Adrenal gland (tissue), 12 donors: Measurements from ENCODE around the gene IQSEC3. TPM values are rescaled to one million over a fixed set of nuclear protein-coding genes. Genes with fewer than 3 reads are reported as not detected.
A peak's percentile ranks its signal among the peaks of the same experiment; 100 is the strongest.

Experiments
- DNase-seq, 7 donors: peaks; one replicate each; pipeline ENCODE4 v3.0.0-alpha.2; 2019 to 2020
- H3K27ac ChIP-seq, 5 donors: fragments of 200-600 bp; sonication (generic) in 4 of 5; 1 replicate in 3 of 5; 2 replicates in 2 of 5; pipeline versions ENCODE4 v1.5.1 to v1.8.0; 2016 to 2020; ENCODE audit warnings: mild to moderate bottlenecking in 1 of 5
- H3K27me3 ChIP-seq: fragments of 200-600 bp; 2 replicates; pipeline ENCODE4 v1.8.0; 2021
- H3K36me3 ChIP-seq, 2 donors: fragments of 200-600 bp; replicated peaks in 1 of 2; 1 replicate in 1 of 2; 2 replicates in 1 of 2; pipeline versions ENCODE4 v1.5.1 to v1.8.0; 2018 to 2022
- H3K4me1 ChIP-seq, 2 donors: fragments of 200-600 bp; replicated peaks in 1 of 2; 1 replicate in 1 of 2; 2 replicates in 1 of 2; pipeline versions ENCODE4 v1.5.1 to v1.8.0; 2018 to 2021
- H3K4me3 ChIP-seq, 4 donors: fragments of 200-600 bp; sonication (generic) in 3 of 4; one replicate each; pipeline ENCODE4 v1.5.1; 2016 to 2018
- H3K9me3 ChIP-seq, 3 donors: fragments of 200-600 bp; sonication (generic) in 1 of 3; replicated peaks in 1 of 3; 1 replicate in 2 of 3; 2 replicates in 1 of 3; pipeline versions ENCODE4 v1.5.1 to v1.8.0; 2016 to 2021
- CTCF ChIP-seq, 6 experiments: fragments of 450-650 bp in 4 of 6; fragments of 200-600 bp in 2 of 6; sonication (generic) in 1 of 6; IDR thresholded peaks; 1 replicate in 5 of 6; 2 replicates in 1 of 6; pipeline versions ENCODE4 v1.5.1 to v1.8.0; 2016 to 2021; ENCODE audit warnings: antibody characterized with exemption in 6 of 6, mild to moderate bottlenecking in 2 of 6, moderate library complexity in 1 of 6
- POLR2A ChIP-seq, 2 donors: fragments of 450-650 bp; IDR thresholded peaks; one replicate each; pipeline ENCODE4 v1.6.1; 2017; ENCODE audit warnings: antibody characterized with exemption in 2 of 2, mild to moderate bottlenecking in 2 of 2, moderate library complexity in 1 of 2
- WGBS, 4 donors: extraction: QIAGEN DNeasy Blood & Tissue Kit in 2 of 4; methylation state at CpG; one replicate each; pipeline versions ENCODE4 v1.1.5 to v1.1.7; 2013 to 2017; 5-methylcytosine and 5-hydroxymethylcytosine counted together
- intact Hi-C, 2 donors: fragments of 100-400 bp; cut with DNase I; formaldehyde crosslinking; loops; one replicate each; pipeline versions ENCODE4 v1.14.1 to v1.15.0; 2022 to 2023
- polyA plus RNA-seq, 3 donors: library from polyadenylated mRNA; stranded (reverse); fragments of 200-250 nt in 2 of 3; fragments of 350-450 nt in 1 of 3; fragmentation: Illumina TruSeq in 1 of 3; extraction: RNeasy Lipid Tissue Mini Kit (QIAGEN cat#74804) in 1 of 3; gene quantifications; one replicate each; pipeline ENCODE4 v1.2.3, GENCODE V29; 2013 to 2014
- total RNA-seq, 9 donors: library from RNA; depleted of rRNA in 4 of 9; stranded (reverse); fragments of >200 nt in 4 of 9; fragments of 120-200 nt in 1 of 9; fragmentation: NEBNext Ultra II Directional in 1 of 9; extraction: Animal tissue kit (Norgen Biotek cat#: 25700) in 1 of 9; gene quantifications; one replicate each; pipeline versions ENCODE4 v1.1.0 to v1.2.4, GENCODE V29; 2013 to 2023
- donor health status: healthy with polysubstance abuse.
- donor health status: Bipolar disorder and iron deficiency.
- donor health status: DM: yes; HTN: yes; CAD: no.
- donor health status: DM: no; HTN: no; CAD: no.
- donor health status: DM: no; HTN: no; CAD: no.
- donor health status: DM: yes; HTN: yes; CAD: no.

IQSEC3 gene
- total and polyA plus RNA-seq, 12 donors, result 0.13 to 6.3 (median 1.00) TPM

GRCh38 chr12:224330-224729 lies 157.8 kb downstream of the IQSEC3 start:
- intact Hi-C loops, result no loop called here

DNA sequence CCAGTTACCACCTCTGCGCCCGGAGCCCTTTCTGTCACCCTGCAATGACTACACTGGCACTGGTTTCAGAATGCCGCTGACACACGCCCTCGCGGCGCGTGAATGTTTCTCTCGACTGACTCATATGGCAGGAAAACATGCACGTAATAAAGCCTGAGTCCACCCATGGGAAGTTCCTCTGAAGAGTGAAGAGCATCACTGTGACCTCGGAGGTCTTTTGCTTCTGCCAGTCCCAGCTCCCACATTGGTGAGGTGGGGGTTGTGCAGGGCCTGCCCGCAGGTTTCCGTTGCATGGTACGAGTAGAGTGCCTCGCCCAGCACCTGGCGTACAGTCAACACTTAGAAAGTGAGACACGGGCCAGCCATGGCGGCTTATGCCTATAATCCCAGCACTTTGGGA lies 158.4 kb downstream of the IQSEC3 start:
- no peak for TF ChIP-seq CTCF (IDR thresholded peaks at IDR 0.05)
- TF ChIP-seq POLR2A (IDR thresholded peaks at IDR 0.05), result no peak

More at GRCh38 chr12:224330-224729, 157.8 kb downstream of the IQSEC3 start:
- TF ChIP-seq CTCF (IDR thresholded peaks at IDR 0.05), result no peak
- no peak for TF ChIP-seq POLR2A (IDR thresholded peaks at IDR 0.05)
- H3K4me3 ChIP-seq, result no peak overlapping the region
- WGBS, 4 donors, result 84 to 92% (median 88%) methylated on average over 5 to 9 of the region's 9 CpGs
- no peaks in the 10 kb centered on the region for H3K4me1 ChIP-seq
- no peaks in the 10 kb centered on the region for H3K9me3 ChIP-seq
- H3K27me3 ChIP-seq, result no peaks in the 10 kb centered on the region
- H3K27ac ChIP-seq, result no peak overlapping the region
- DNase-seq, result no peak
- no peaks in the 10 kb centered on the region for H3K36me3 ChIP-seq

GRCh38 chr12:226401-226800 lies 159.8 kb downstream of the IQSEC3 start:
- no peaks in the 10 kb centered on the region for H3K9me3 ChIP-seq
- no peak overlapping the region for H3K27ac ChIP-seq
- peak in 1 of 7 donors; percentile 31 for DNase-seq
- no peaks in the 10 kb centered on the region for H3K27me3 ChIP-seq
- no peak overlapping the region for H3K4me3 ChIP-seq
- H3K36me3 ChIP-seq, result no peaks in the 10 kb centered on the region
- WGBS, 4 donors, result 75 to 85% (median 77%) methylated on average over 13 to 14 of the region's 14 CpGs
- TF ChIP-seq CTCF (IDR thresholded peaks at IDR 0.05), result no peak
- no peak for TF ChIP-seq POLR2A (IDR thresholded peaks at IDR 0.05)
- H3K4me1 ChIP-seq, result no peaks in the 10 kb centered on the region
- intact Hi-C loops, result no loop called here

More for the DNA sequence above, 158.4 kb downstream of the IQSEC3 start:
- DNase-seq, result no peak
- H3K27ac ChIP-seq, result no peak overlapping the region
- H3K36me3 ChIP-seq, result no peaks in the 10 kb centered on the region
- no peaks in the 10 kb centered on the region for H3K9me3 ChIP-seq
- no peaks in the 10 kb centered on the region for H3K4me1 ChIP-seq
- H3K27me3 ChIP-seq, result no peaks in the 10 kb centered on the region
- no peak overlapping the region for H3K4me3 ChIP-seq
- intact Hi-C loops, result no loop called here
- WGBS, 4 donors, result 89 to 98% (median 92%) methylated on average over 13 to 18 of the region's 18 CpGs

DNA sequence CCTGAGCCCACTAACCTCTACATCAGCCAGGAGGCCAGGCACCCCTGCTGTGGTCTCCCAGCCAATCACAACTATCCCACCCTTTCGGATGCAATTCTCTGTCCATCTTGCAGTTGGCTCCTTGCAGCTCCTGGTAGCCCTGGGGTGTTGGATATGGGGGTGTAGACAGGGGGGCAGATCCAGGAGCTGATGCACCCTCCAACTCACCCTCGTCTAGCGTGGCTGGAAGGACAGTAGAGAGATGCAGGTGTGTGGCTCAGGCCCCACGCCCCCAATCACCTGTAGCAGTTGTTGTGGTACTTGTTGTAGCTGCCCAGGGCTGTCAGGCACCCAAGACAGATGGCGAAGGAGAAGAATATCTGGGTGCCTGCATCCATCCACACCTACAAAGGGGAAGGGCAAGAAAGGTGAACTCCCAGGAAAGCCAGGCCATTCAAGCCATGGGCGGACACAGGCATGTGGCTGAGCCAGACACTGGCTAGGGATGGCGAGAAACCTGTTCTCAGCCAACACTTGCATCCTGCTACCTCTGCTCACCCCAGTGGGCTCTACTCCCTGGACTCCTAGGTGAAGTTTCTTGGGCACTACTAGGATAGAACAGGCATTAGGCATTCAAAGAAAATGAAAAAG lies 160.8 kb downstream of the IQSEC3 start:
- intact Hi-C loops, result no loop called here
- no peak for TF ChIP-seq POLR2A (IDR thresholded peaks at IDR 0.05)
- no peak for TF ChIP-seq CTCF (IDR thresholded peaks at IDR 0.05)
- Histone ChIP-seq H3K9me3 (no peaks in the 10 kb centered on the region), H3K4me1 (no peaks in the 10 kb centered on the region), H3K27me3 (no peaks in the 10 kb centered on the region), H3K36me3 (no peaks in the 10 kb centered on the region), H3K4me3 (no peak overlapping the region), H3K27ac (no peak overlapping the region)
- WGBS, 4 donors, result 86 to 92% (median 89%) methylated on average over 7 of the region's 7 CpGs
- peak in 1 of 7 donors; percentile 11 for DNase-seq

Other genes with a start within 250 kb of the IQSEC3 start
- gene SLC6A12, start 147.4 kb downstream of the IQSEC3 start, total RNA-seq, result 1 to 10 TPM in 6 of 9 donors, under 1 TPM in 3; 0.33 to 4.3 (median 1.5) TPM
- gene SLC6A12, start 147.4 kb downstream of the IQSEC3 start, polyA plus RNA-seq, result 1 to 10 TPM in 1 of 3 donors, under 1 TPM in 2; 0.35 to 2.6 (median 0.57) TPM
- gene SLC6A13, start 196.1 kb downstream of the IQSEC3 start, total RNA-seq, result under 1 TPM in 3 of 9 donors, not detected in 6; 0.22 to 0.95 (median 0.83) TPM
- gene SLC6A13, start 196.1 kb downstream of the IQSEC3 start, polyA plus RNA-seq, result 1 to 10 TPM in 1 of 3 donors, under 1 TPM in 2; 0.37 to 1.0 (median 0.46) TPM